HG03108 (cell line): ENCODE data around the gene ZNF654.

ENCODE experiments used
- ATAC-seq: cut with Tn5 transposase; IDR thresholded peaks from one replicate; pipeline ENCODE4 v1.9.1; 2021; ENCODE audit warnings: moderate library complexity; ENCODE audit not compliant: unreplicated experiment

Gene ZNF654

DNA sequence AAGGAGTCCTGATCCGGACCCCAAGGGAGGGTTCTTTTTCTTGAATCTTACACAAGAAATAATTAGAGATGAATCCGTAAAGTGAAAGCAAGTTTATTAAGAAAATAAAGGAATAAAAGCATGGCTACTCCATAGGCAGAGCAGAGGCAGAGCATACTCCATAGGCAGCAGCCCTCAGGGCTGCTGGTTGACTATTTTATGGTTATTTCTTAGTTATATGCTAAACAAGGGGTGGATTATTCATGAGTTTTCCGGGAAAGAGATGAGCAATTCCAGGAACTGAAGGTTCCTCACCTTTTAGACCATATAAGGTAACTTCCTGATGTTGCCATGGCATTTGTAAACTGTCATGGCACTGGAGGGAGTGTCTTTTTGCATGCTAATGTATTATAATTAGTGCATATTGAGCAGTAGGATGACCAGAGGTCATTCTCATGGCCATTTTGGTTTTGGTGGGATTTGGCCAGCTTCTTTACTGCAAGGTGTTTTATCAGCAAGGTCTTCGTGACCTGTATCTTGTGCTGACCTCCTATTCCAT lies 132.9 kb downstream of the ZNF654 start:
- ATAC-seq = no peak

DNA sequence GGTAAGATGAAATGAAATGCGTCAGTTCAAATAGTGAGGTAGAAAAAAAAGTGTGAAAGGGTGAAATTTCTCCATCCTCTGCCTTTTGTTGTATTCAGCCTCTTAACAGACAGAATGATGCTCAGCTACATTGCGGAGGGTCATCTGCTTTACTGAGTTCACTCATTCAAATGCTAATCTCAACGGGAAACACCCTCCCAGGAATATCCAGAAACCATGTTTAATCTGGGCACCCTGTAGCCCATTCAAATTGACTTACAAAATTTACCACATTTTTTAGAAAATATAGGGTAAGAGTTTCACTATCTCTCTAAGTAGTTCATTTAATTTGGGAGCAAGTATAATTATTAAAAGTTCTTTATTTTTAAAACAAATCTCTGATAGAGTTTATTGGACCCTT lies 133.6 kb downstream of the ZNF654 start:
- ATAC-seq = no peak
